H9 (cell line): Measurements from ENCODE around the gene KCNAB1. TPM values are rescaled to one million over a fixed set of nuclear protein-coding genes. Genes with fewer than 3 reads are reported as not detected.

Experiments
- DNase-seq: peaks from one replicate; pipeline ENCODE4 v3.0.0-alpha.2; 2017
- H2AFZ ChIP-seq: one replicate; pipeline ENCODE4 v1.6.1; 2013; ENCODE audit warnings: mild to moderate bottlenecking, low read length, control low read depth, moderate library complexity
- H2AK5ac ChIP-seq: 2 replicates; pipeline ENCODE4 v1.6.1; 2013; ENCODE audit warnings: low read length, control low read depth, mixed read lengths; ENCODE audit not compliant: insufficient read length
- H2BK120ac ChIP-seq: one replicate; pipeline ENCODE4 v1.6.1; 2013; ENCODE audit warnings: low read depth, mild to moderate bottlenecking, low read length, control low read depth, inconsistent platforms; ENCODE audit not compliant: poor library complexity, severe bottlenecking
- H2BK12ac ChIP-seq: 2 replicates; pipeline ENCODE4 v1.6.1; 2013; ENCODE audit warnings: low read length, control low read depth, mixed read lengths, low read depth; ENCODE audit not compliant: insufficient read length
- H2BK15ac ChIP-seq: 2 replicates; pipeline ENCODE4 v1.6.1; 2013; ENCODE audit warnings: low read depth, low read length, control low read depth
- H2BK20ac ChIP-seq: one replicate; pipeline ENCODE4 v1.6.1; 2013; ENCODE audit warnings: low read depth, mild to moderate bottlenecking, low read length, control low read depth, inconsistent platforms; ENCODE audit not compliant: poor library complexity, severe bottlenecking
- H2BK5ac ChIP-seq: 2 replicates; pipeline ENCODE4 v1.6.1; 2013; ENCODE audit warnings: low read length, control low read depth, mixed read lengths; ENCODE audit not compliant: insufficient read length
- H3K14ac ChIP-seq: 2 replicates; pipeline ENCODE4 v1.6.1; 2013; ENCODE audit warnings: low read length, control low read depth; ENCODE audit not compliant: insufficient read depth
- H3K18ac ChIP-seq: 2 replicates; pipeline ENCODE4 v1.6.1; 2013; ENCODE audit warnings: low read depth, mild to moderate bottlenecking, mixed read lengths, low read length, control low read depth; ENCODE audit not compliant: insufficient read length
- H3K23ac ChIP-seq: 2 replicates; pipeline ENCODE4 v1.6.1; 2013; ENCODE audit warnings: low read length, control low read depth, mixed read lengths, low read depth; ENCODE audit not compliant: insufficient read length
- H3K23me2 ChIP-seq: 2 replicates; pipeline ENCODE4 v1.6.1; 2013; ENCODE audit warnings: low read depth, mild to moderate bottlenecking, mixed read lengths, low read length, control low read depth; ENCODE audit not compliant: insufficient read length, poor library complexity, severe bottlenecking
- H3K27ac ChIP-seq: 2 replicates; pipeline ENCODE4 v1.5.1; 2013; ENCODE audit warnings: low read length, control low read depth, mixed read lengths, low read depth; ENCODE audit not compliant: insufficient read length
- H3K27me3 ChIP-seq: 2 replicates; pipeline ENCODE4 v1.6.1; 2013; ENCODE audit warnings: low read length, control low read depth, inconsistent platforms; ENCODE audit not compliant: insufficient read depth
- H3K4ac ChIP-seq: 2 replicates; pipeline ENCODE4 v1.6.1; 2013; ENCODE audit warnings: low read depth, mild to moderate bottlenecking, control low read depth, inconsistent platforms, low read length, moderate library complexity
- H3K4me1 ChIP-seq: 2 replicates; pipeline ENCODE4 v1.6.1; 2013; ENCODE audit warnings: low read length, control low read depth, inconsistent platforms; ENCODE audit not compliant: insufficient read depth
- H3K4me2 ChIP-seq: 2 replicates; pipeline ENCODE4 v1.6.1; 2013; ENCODE audit warnings: low read length, control low read depth, mixed read lengths; ENCODE audit not compliant: insufficient read length, insufficient read depth
- H3K56ac ChIP-seq: 2 replicates; pipeline ENCODE4 v1.6.1; 2013; ENCODE audit warnings: low read depth, mild to moderate bottlenecking, mixed read lengths, low read length, control low read depth; ENCODE audit not compliant: insufficient read length
- H3K79me1 ChIP-seq: 2 replicates; pipeline ENCODE4 v1.6.1; 2013; ENCODE audit warnings: low read depth, mild to moderate bottlenecking, moderate library complexity, low read length, control low read depth, inconsistent platforms; ENCODE audit not compliant: insufficient read depth, poor library complexity, severe bottlenecking
- H3K79me2 ChIP-seq: 2 replicates; pipeline ENCODE4 v1.6.1; 2013; ENCODE audit warnings: low read length, control low read depth, inconsistent platforms; ENCODE audit not compliant: insufficient read depth
- H3K9ac ChIP-seq: 2 replicates; pipeline ENCODE4 v1.6.1; 2013; ENCODE audit warnings: low read length, control low read depth, mixed read lengths; ENCODE audit not compliant: insufficient read length; ENCODE audit errors: extremely low read depth
- H3K9me3 ChIP-seq: one replicate; pipeline ENCODE4 v1.6.1; 2013; ENCODE audit warnings: low read depth, low read length, inconsistent platforms; ENCODE audit not compliant: control insufficient read depth
- H3T11ph ChIP-seq: one replicate; pipeline ENCODE4 v1.6.1; 2013; ENCODE audit warnings: mild to moderate bottlenecking, low read length, control low read depth, inconsistent platforms
- H4K20me1 ChIP-seq: one replicate; pipeline ENCODE4 v1.6.1; 2013; ENCODE audit not compliant: control insufficient read depth, insufficient read length, insufficient read depth
- H4K5ac ChIP-seq: 2 replicates; pipeline ENCODE4 v1.6.1; 2013; ENCODE audit warnings: low read depth, mild to moderate bottlenecking, mixed read lengths, low read length, control low read depth; ENCODE audit not compliant: insufficient read length
- H4K8ac ChIP-seq: replicated peaks from 2 replicates; pipeline ENCODE4 v1.6.1; 2013; ENCODE audit warnings: low read length, control low read depth, mixed read lengths, low read depth; ENCODE audit not compliant: insufficient read length
- H4K91ac ChIP-seq: 2 replicates; pipeline ENCODE4 v1.6.1; 2013; ENCODE audit warnings: low read depth, mild to moderate bottlenecking, moderate library complexity, mixed read lengths, low read length, control low read depth; ENCODE audit not compliant: insufficient read length
- H3K27ac Mint-ChIP-seq, 3 experiments: 2 replicates in 2 of 3; 3 replicates in 1 of 3; pipeline ENCODE4 v1.8.0; 2020 to 2021; ENCODE audit warnings: mixed read lengths in 3 of 3, mild to moderate bottlenecking in 1 of 3, moderate library complexity in 1 of 3
- H3K27me3 Mint-ChIP-seq: 2 replicates; pipeline ENCODE4 v1.8.0; 2021; ENCODE audit warnings: low read depth, mild to moderate bottlenecking, moderate library complexity, mixed read lengths
- H3K36me3 Mint-ChIP-seq, 3 experiments: 2 replicates in 2 of 3; 3 replicates in 1 of 3; pipeline ENCODE4 v1.8.0; 2020 to 2021; ENCODE audit warnings: low read depth in 3 of 3, mixed read lengths in 3 of 3; ENCODE audit not compliant: insufficient read depth in 1 of 3
- H3K4me1 Mint-ChIP-seq, 2 experiments: 2 replicates each; pipeline ENCODE4 v1.8.0; 2020; ENCODE audit warnings: mixed read lengths in 2 of 2
- H3K4me3 Mint-ChIP-seq, 2 experiments: 2 replicates in 1 of 2; 3 replicates in 1 of 2; pipeline ENCODE4 v1.8.0; 2020 to 2021; ENCODE audit warnings: mild to moderate bottlenecking in 2 of 2, mixed read lengths in 2 of 2, moderate library complexity in 1 of 2
- H3K9me3 Mint-ChIP-seq, 2 experiments: 2 replicates in 1 of 2; 3 replicates in 1 of 2; pipeline ENCODE4 v1.8.0; 2020; ENCODE audit warnings: mild to moderate bottlenecking in 2 of 2, mixed read lengths in 2 of 2, moderate library complexity in 1 of 2
- CTCF ChIP-seq: fragments of 200-600 bp; sonication (generic); conservative IDR thresholded peaks from 3 replicates; pipeline ENCODE4 v1.8.0; 2021; ENCODE audit warnings: antibody characterized with exemption, mild to moderate bottlenecking
- WGBS: extraction: QIAGEN DNeasy Blood & Tissue Kit; methylation state at CpG from one replicate; pipeline ENCODE4 v1.1.7; 2013; ENCODE audit warnings: missing lambda C conversion rate, low lambda C conversion rate, mixed read lengths; ENCODE audit not compliant: insufficient read length; ENCODE audit errors: extremely low coverage; 5-methylcytosine and 5-hydroxymethylcytosine counted together
- total RNA-seq: library from RNA; stranded (reverse); gene quantifications from 2 replicates; pipeline ENCODE4 v1.2.1, GENCODE V29; 2021

Gene KCNAB1
- total RNA-seq, 1 experiment from 2014 or later = 3.7 TPM

- Histone ChIP-seq H4K5ac (no peak overlapping the region), H3K14ac (no peak overlapping the region), H3K4me1 (no peaks in the 10 kb centered on the region), H3K9ac (no peak overlapping the region), H3K79me2 (no peaks in the 10 kb centered on the region), H4K20me1 (no peaks in the 10 kb centered on the region), H3K18ac (no peak overlapping the region), H3K9me3 (no peaks in the 10 kb centered on the region), H3K4me2 (no peak overlapping the region), H2BK120ac (no peak overlapping the region), H3K23me2 (no peaks in the 10 kb centered on the region), H2BK5ac (no peak overlapping the region), H2AK5ac (no peak overlapping the region), H4K8ac (no peak overlapping the region), H3K27me3 (no peaks in the 10 kb centered on the region), H3K23ac (no peak overlapping the region), H3K27ac (no peak overlapping the region), H3K56ac (no peak overlapping the region), H3T11ph (no peak overlapping the region), H2BK20ac (no peak overlapping the region), H3K4ac (no peak overlapping the region), H2BK12ac (no peak overlapping the region), H3K79me1 (no peaks in the 10 kb centered on the region), H4K91ac (no peak overlapping the region), H2AFZ (no peak overlapping the region), H2BK15ac (no peak overlapping the region)
- Mint-ChIP-seq H3K4me3 (no peak overlapping the region), H3K9me3 (no peaks in the 10 kb centered on the region; a peak in 1 of 5 replicates), H3K27me3 (no peaks in the 10 kb centered on the region), H3K4me1 (no peaks in the 10 kb centered on the region), H3K36me3 (no peaks in the 10 kb centered on the region), H3K27ac (no peak overlapping the region)
- no peak for TF ChIP-seq CTCF
- WGBS = no CpG with 5 or more reads among the region's 3 CpGs
- no peak for DNase-seq
These were observed 68.4 kb downstream of the KCNAB1 start for GRCh38 chr3:156188757-156189156.
